HepG2 (cell line): ENCODE data around the gene KIF15. TPM values are rescaled to one million over a fixed set of nuclear protein-coding genes. Genes with fewer than 3 reads are reported as not detected.
A peak's percentile ranks its signal among the peaks of the same experiment; 100 is the strongest.

ENCODE experiments used
- CBFB ChIP-seq: sonication (generic); formaldehyde crosslinking; IDR thresholded peaks from 2 replicates; pipeline ENCODE4 v1.4.0; 2020; ENCODE audit warnings: missing genetic modification reagents
- DMAP1 ChIP-seq: IDR thresholded peaks from 2 replicates; pipeline ENCODE4 v1.6.1; 2016
- HMG20A ChIP-seq: IDR thresholded peaks from 2 replicates; pipeline ENCODE4 v1.6.1; 2016; ENCODE audit warnings: borderline replicate concordance
- NCOA1 ChIP-seq: sonication (generic); formaldehyde crosslinking; IDR thresholded peaks from 2 replicates; pipeline ENCODE4 v1.9.0; 2021; ENCODE audit warnings: missing genetic modification reagents
- NR3C1 ChIP-seq: sonication (generic); formaldehyde crosslinking; IDR thresholded peaks from 2 replicates; pipeline ENCODE4 v1.4.0; 2020; ENCODE audit warnings: missing genetic modification reagents
- SYNCRIP ChIP-seq: fragments of 200-400 bp; formaldehyde crosslinking; IDR thresholded peaks from 2 replicates; pipeline ENCODE4 v1.6.1; 2018; ENCODE audit warnings: mild to moderate bottlenecking, low read depth, low read length; ENCODE audit not compliant: insufficient read depth
- ZFP36L1 ChIP-seq: sonication (generic); formaldehyde crosslinking; IDR thresholded peaks from 2 replicates; pipeline ENCODE4 v1.8.0; 2022; ENCODE audit warnings: mild to moderate bottlenecking, missing genetic modification reagents, moderate library complexity
- ZFX ChIP-seq: sonication (generic); formaldehyde crosslinking; IDR thresholded peaks from 2 replicates; pipeline ENCODE4 v1.4.0; 2020; ENCODE audit warnings: mild to moderate bottlenecking, low read depth, missing genetic modification reagents, moderate library complexity
- polyA plus RNA-seq, 8 experiments: library from polyadenylated mRNA; depleted of rRNA in 3 of 8; stranded (reverse) in 7 of 8; unstranded in 1 of 8; fragments of >200 nt; fragmentation: Illumina TruSeq in 4 of 8; extraction: Trizol in 4 of 8; gene quantifications; 2 replicates each; pipeline versions ENCODE4 v1.2.1 to v1.2.3, GENCODE V29; 2011 to 2016; ENCODE audit warnings: low read depth in 4 of 8, missing spikeins in 1 of 8, mixed read lengths in 1 of 8; ENCODE audit not compliant: insufficient read depth in 1 of 8
- total RNA-seq, 5 experiments: library from RNA; depleted of rRNA; stranded (reverse); fragments of >200 nt; fragmentation: Illumina TruSeq; extraction: Trizol; gene quantifications; 2 replicates each; pipeline ENCODE4 v1.2.3, GENCODE V29; 2016; ENCODE audit warnings: low read depth in 1 of 5
- TF ChIP-seq, protein P1 (sequence below): sonication (generic); formaldehyde crosslinking; IDR thresholded peaks from 2 replicates; pipeline ENCODE4 v1.4.0; 2020; ENCODE audit warnings: missing genetic modification reagents
- TF ChIP-seq, protein P2 (sequence below): sonication (generic); formaldehyde crosslinking; IDR thresholded peaks from 2 replicates; pipeline ENCODE4 v1.8.0; 2022; ENCODE audit warnings: mild to moderate bottlenecking, missing genetic modification reagents, moderate library complexity
- TF ChIP-seq, protein P3 (sequence below): sonication (generic); formaldehyde crosslinking; IDR thresholded peaks from 2 replicates; pipeline ENCODE4 v1.4.0; 2020; ENCODE audit warnings: missing genetic modification reagents
- TF ChIP-seq, protein P4 (sequence below): IDR thresholded peaks from 2 replicates; pipeline ENCODE4 v1.6.1; 2016
- TF ChIP-seq, protein P5 (sequence below): sonication (generic); formaldehyde crosslinking; IDR thresholded peaks from 2 replicates; pipeline ENCODE4 v1.4.0; 2020; ENCODE audit warnings: missing genetic modification reagents; ENCODE audit errors: not compliant biosample characterization
- TF ChIP-seq, protein P6 (sequence below): sonication (generic); formaldehyde crosslinking; IDR thresholded peaks from 2 replicates; pipeline ENCODE4 v1.4.0; 2020; ENCODE audit warnings: missing genetic modification reagents, borderline replicate concordance

KIF15 gene
- total and polyA plus RNA-seq, 2 of the 13 experiments (the other 11 are each of a cell fraction or from before 2014, with no cell fraction given), result 4.8 to 33.8 TPM

DNA sequence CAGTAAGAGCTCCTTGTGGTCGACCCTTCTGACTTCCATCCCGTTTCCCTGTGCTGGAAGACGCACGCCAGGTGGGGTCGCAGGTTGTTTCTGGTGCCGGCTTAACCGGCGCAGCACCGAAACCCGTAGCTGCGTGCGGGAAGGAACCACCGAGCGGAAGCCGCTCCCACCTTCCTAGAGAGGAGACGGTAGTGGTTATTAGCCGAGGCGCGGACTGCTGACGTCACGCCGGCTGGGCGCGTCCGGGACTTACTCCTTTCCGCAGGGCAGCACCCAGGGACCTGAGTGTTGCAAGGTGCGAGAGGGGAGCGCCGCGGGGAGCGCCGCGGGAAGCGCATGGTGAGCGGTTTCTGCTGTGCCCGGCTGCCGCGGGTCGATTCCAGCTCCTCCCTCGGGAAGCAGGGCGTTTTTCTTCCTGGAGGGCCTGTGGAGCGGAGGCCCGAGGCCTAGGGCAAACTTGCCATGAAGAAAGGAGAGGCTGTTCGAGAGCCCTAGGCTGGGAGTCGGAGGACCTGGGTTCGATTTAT lies 32.1 kb upstream of the KIF15 start, which contains the start of gene ZNF501 (continued):
- TF ChIP-seq, protein P1, sequence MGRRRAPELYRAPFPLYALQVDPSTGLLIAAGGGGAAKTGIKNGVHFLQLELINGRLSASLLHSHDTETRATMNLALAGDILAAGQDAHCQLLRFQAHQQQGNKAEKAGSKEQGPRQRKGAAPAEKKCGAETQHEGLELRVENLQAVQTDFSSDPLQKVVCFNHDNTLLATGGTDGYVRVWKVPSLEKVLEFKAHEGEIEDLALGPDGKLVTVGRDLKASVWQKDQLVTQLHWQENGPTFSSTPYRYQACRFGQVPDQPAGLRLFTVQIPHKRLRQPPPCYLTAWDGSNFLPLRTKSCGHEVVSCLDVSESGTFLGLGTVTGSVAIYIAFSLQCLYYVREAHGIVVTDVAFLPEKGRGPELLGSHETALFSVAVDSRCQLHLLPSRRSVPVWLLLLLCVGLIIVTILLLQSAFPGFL, result no peak
- TF ChIP-seq SYNCRIP (no peak), NCOA1 (no peak), NR3C1 (CRISPR knock-in tag) (no peak), CBFB (CRISPR knock-in tag) (peak; percentile 91), DMAP1 (CRISPR knock-in tag) (peak; percentile 87; the same call in 1 of the 2 replicates), ZFX (CRISPR knock-in tag) (peak; percentile 91), HMG20A (CRISPR knock-in tag) (no peak), ZFP36L1 (no peak)
- TF ChIP-seq, protein P2, sequence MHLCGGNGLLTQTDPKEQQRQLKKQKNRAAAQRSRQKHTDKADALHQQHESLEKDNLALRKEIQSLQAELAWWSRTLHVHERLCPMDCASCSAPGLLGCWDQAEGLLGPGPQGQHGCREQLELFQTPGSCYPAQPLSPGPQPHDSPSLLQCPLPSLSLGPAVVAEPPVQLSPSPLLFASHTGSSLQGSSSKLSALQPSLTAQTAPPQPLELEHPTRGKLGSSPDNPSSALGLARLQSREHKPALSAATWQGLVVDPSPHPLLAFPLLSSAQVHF (CRISPR knock-in tag), result no peak
- TF ChIP-seq, protein P3, sequence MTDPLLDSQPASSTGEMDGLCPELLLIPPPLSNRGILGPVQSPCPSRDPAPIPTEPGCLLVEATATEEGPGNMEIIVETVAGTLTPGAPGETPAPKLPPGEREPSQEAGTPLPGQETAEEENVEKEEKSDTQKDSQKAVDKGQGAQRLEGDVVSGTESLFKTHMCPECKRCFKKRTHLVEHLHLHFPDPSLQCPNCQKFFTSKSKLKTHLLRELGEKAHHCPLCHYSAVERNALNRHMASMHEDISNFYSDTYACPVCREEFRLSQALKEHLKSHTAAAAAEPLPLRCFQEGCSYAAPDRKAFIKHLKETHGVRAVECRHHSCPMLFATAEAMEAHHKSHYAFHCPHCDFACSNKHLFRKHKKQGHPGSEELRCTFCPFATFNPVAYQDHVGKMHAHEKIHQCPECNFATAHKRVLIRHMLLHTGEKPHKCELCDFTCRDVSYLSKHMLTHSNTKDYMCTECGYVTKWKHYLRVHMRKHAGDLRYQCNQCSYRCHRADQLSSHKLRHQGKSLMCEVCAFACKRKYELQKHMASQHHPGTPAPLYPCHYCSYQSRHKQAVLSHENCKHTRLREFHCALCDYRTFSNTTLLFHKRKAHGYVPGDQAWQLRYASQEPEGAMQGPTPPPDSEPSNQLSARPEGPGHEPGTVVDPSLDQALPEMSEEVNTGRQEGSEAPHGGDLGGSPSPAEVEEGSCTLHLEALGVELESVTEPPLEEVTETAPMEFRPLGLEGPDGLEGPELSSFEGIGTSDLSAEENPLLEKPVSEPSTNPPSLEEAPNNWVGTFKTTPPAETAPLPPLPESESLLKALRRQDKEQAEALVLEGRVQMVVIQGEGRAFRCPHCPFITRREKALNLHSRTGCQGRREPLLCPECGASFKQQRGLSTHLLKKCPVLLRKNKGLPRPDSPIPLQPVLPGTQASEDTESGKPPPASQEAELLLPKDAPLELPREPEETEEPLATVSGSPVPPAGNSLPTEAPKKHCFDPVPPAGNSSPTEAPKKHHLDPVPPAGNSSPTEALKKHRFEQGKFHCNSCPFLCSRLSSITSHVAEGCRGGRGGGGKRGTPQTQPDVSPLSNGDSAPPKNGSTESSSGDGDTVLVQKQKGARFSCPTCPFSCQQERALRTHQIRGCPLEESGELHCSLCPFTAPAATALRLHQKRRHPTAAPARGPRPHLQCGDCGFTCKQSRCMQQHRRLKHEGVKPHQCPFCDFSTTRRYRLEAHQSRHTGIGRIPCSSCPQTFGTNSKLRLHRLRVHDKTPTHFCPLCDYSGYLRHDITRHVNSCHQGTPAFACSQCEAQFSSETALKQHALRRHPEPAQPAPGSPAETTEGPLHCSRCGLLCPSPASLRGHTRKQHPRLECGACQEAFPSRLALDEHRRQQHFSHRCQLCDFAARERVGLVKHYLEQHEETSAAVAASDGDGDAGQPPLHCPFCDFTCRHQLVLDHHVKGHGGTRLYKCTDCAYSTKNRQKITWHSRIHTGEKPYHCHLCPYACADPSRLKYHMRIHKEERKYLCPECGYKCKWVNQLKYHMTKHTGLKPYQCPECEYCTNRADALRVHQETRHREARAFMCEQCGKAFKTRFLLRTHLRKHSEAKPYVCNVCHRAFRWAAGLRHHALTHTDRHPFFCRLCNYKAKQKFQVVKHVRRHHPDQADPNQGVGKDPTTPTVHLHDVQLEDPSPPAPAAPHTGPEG, result no peak; the same call in 1 of the 2 replicates
- TF ChIP-seq, protein P4, sequence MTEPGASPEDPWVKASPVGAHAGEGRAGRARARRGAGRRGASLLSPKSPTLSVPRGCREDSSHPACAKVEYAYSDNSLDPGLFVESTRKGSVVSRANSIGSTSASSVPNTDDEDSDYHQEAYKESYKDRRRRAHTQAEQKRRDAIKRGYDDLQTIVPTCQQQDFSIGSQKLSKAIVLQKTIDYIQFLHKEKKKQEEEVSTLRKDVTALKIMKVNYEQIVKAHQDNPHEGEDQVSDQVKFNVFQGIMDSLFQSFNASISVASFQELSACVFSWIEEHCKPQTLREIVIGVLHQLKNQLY (CRISPR knock-in tag), result peak; percentile 55; the same call in 1 of the 2 replicates
- TF ChIP-seq, protein P5, sequence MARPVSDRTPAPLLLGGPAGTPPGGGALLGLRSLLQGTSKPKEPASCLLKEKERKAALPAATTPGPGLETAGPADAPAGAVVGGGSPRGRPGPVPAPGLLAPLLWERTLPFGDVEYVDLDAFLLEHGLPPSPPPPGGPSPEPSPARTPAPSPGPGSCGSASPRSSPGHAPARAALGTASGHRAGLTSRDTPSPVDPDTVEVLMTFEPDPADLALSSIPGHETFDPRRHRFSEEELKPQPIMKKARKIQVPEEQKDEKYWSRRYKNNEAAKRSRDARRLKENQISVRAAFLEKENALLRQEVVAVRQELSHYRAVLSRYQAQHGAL (CRISPR knock-in tag), result peak; percentile 27
- TF ChIP-seq, protein P6, sequence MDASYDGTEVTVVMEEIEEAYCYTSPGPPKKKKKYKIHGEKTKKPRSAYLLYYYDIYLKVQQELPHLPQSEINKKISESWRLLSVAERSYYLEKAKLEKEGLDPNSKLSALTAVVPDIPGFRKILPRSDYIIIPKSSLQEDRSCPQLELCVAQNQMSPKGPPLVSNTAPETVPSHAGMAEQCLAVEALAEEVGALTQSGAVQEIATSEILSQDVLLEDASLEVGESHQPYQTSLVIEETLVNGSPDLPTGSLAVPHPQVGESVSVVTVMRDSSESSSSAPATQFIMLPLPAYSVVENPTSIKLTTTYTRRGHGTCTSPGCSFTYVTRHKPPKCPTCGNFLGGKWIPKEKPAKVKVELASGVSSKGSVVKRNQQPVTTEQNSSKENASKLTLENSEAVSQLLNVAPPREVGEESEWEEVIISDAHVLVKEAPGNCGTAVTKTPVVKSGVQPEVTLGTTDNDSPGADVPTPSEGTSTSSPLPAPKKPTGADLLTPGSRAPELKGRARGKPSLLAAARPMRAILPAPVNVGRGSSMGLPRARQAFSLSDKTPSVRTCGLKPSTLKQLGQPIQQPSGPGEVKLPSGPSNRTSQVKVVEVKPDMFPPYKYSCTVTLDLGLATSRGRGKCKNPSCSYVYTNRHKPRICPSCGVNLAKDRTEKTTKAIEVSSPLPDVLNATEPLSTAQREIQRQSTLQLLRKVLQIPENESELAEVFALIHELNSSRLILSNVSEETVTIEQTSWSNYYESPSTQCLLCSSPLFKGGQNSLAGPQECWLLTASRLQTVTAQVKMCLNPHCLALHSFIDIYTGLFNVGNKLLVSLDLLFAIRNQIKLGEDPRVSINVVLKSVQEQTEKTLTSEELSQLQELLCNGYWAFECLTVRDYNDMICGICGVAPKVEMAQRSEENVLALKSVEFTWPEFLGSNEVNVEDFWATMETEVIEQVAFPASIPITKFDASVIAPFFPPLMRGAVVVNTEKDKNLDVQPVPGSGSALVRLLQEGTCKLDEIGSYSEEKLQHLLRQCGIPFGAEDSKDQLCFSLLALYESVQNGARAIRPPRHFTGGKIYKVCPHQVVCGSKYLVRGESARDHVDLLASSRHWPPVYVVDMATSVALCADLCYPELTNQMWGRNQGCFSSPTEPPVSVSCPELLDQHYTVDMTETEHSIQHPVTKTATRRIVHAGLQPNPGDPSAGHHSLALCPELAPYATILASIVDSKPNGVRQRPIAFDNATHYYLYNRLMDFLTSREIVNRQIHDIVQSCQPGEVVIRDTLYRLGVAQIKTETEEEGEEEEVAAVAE (CRISPR knock-in tag), result peak; percentile 87; the same call in 1 of the 2 replicates
